A673 (cell line): ENCODE results near the gene GPI. TPM values are rescaled to one million over a fixed set of nuclear protein-coding genes. Genes with fewer than 3 reads are reported as not detected.
A peak's percentile ranks its signal among the peaks of the same experiment; 100 is the strongest.

Experiments used
- BruUV-seq: library from RNA; stranded (reverse); fragments of 400-500 nt; replicated peaks from 2 replicates; lab custom pipeline; 2021; lab: Mats Ljungman, UMichigan
- CTCF ChIA-PET: fragments of 300-600 bp; sonication (Branson Sonifier 250); formaldehyde crosslinking; loops from one replicate; lab custom pipeline; 2022; ENCODE audit warnings: antibody characterized with exemption; lab: Charles Lee
- POLR2A ChIA-PET: fragments of 300-600 bp; sonication (Branson Sonifier 250); formaldehyde crosslinking; loops from one replicate; lab custom pipeline; 2022; ENCODE audit warnings: antibody characterized with exemption; ENCODE audit not compliant: low non-redundant PET; lab: Charles Lee
- DNase-seq: peaks from one replicate; pipeline ENCODE4 v3.0.0-alpha.2; 2015; ENCODE audit warnings: low spot score
- H3K27ac ChIP-seq: fragments of 200-600 bp; sonication (generic); 2 replicates; pipeline ENCODE4 v1.5.1; 2016; ENCODE audit warnings: mixed run types, low read depth, mild to moderate bottlenecking, mixed read lengths, antibody characterized with exemption, low read length; ENCODE audit not compliant: poor library complexity, severe bottlenecking
- H3K27me3 ChIP-seq: fragments of 200-600 bp; sonication (generic); replicated peaks from 2 replicates; pipeline ENCODE4 v1.6.1; 2017; ENCODE audit warnings: mixed run types, low read depth, mild to moderate bottlenecking, mixed read lengths, antibody characterized with exemption, low read length; ENCODE audit not compliant: insufficient read depth, poor library complexity
- H3K36me3 ChIP-seq: fragments of 200-600 bp; sonication (generic); 2 replicates; pipeline ENCODE4 v1.6.1; 2016; ENCODE audit warnings: mixed run types, mild to moderate bottlenecking, mixed read lengths, antibody characterized with exemption, low read length; ENCODE audit not compliant: insufficient read depth, poor library complexity, severe bottlenecking
- H3K4me1 ChIP-seq: fragments of 200-600 bp; sonication (generic); 2 replicates; pipeline ENCODE4 v1.6.1; 2017; ENCODE audit warnings: mixed run types, mild to moderate bottlenecking, mixed read lengths, antibody characterized with exemption, low read length; ENCODE audit not compliant: insufficient read depth, poor library complexity, severe bottlenecking
- H3K4me3 ChIP-seq: fragments of 200-600 bp; sonication (generic); 2 replicates; pipeline ENCODE4 v1.5.1; 2016; ENCODE audit warnings: low read depth, mixed run types, mild to moderate bottlenecking, mixed read lengths, low read length; ENCODE audit not compliant: poor library complexity, severe bottlenecking
- H3K9me3 ChIP-seq: fragments of 200-600 bp; sonication (generic); 2 replicates; pipeline ENCODE4 v1.6.1; 2016; ENCODE audit warnings: mixed run types, low read depth, mild to moderate bottlenecking, mixed read lengths, antibody characterized with exemption, low read length; ENCODE audit not compliant: poor library complexity, severe bottlenecking
- CTCF ChIP-seq: fragments of 300-800, 200-600 bp; sonication (generic); conservative IDR thresholded peaks from 2 replicates; pipeline ENCODE4 v1.5.1; 2017; ENCODE audit warnings: low read depth, mild to moderate bottlenecking, antibody characterized with exemption, low read length, moderate library complexity, mixed read lengths
- EZH2 ChIP-seq: fragments of 200-600 bp; sonication (generic); IDR thresholded peaks from 2 replicates; pipeline ENCODE4 v1.6.1; 2017; ENCODE audit warnings: borderline replicate concordance, low read depth, mild to moderate bottlenecking, mixed read lengths, antibody characterized with exemption, low read length; ENCODE audit not compliant: poor library complexity, severe bottlenecking
- intact Hi-C: fragments of 100-400 bp; cut with micrococcal nuclease; formaldehyde crosslinking; loops from one replicate; pipeline ENCODE4 v1.10.0; 2022; ENCODE audit not compliant: unreplicated experiment
- total RNA-seq: library from RNA; stranded (reverse); gene quantifications from 2 replicates; pipeline ENCODE4 v1.2.3, GENCODE V29; 2021

GPI gene
- total RNA-seq, 1 experiment from 2014 or later = 439 TPM

- ChIA-PET POLR2A (no interaction called here), CTCF (interaction anchor here (0.5 kb wide), 1 partner anchor 163 kb away, joined by 3 read pairs; no protein-coding TSS in a partner anchor)
- intact Hi-C loops = no loop called here
- TF ChIP-seq EZH2 (no peak), CTCF (no peak)
- H3K9me3 ChIP-seq = no peaks in the 10 kb centered on the region
- no peak overlapping the region for H3K27ac ChIP-seq
- H3K4me3 ChIP-seq = no peak overlapping the region
- BruUV-seq = no TSS peak
- H3K27me3 ChIP-seq = no peaks in the 10 kb centered on the region
- peaks cover 4% of the 10 kb centered on the region for H3K36me3 ChIP-seq
- no peaks in the 10 kb centered on the region for H3K4me1 ChIP-seq
- DNase-seq = no peak
Measured at GRCh38 chr19:34350161-34350561, 14.8 kb upstream of the GPI start.

- intact Hi-C loops = no loop called here
- H3K36me3 ChIP-seq = peaks cover 4% of the 10 kb centered on the region
- ChIA-PET POLR2A (no interaction called here), CTCF (no interaction called here)
- BruUV-seq = no TSS peak
- H3K4me3 ChIP-seq = no peak overlapping the region
- no peak overlapping the region for H3K27ac ChIP-seq
- no peaks in the 10 kb centered on the region for H3K4me1 ChIP-seq
- no peaks in the 10 kb centered on the region for H3K9me3 ChIP-seq
- TF ChIP-seq CTCF (no peak), EZH2 (no peak)
- H3K27me3 ChIP-seq = no peaks in the 10 kb centered on the region
- DNase-seq = no peak
Measured at GRCh38 chr19:34351382-34351826, 13.6 kb upstream of the GPI start.

GRCh38 chr19:34353546-34353945, 11.4 kb upstream of the GPI start:
- Histone ChIP-seq H3K4me1 (peaks cover 4% of the 10 kb centered on the region), H3K27me3 (no peaks in the 10 kb centered on the region), H3K27ac (no peak overlapping the region), H3K4me3 (no peak overlapping the region), H3K36me3 (peaks cover 4% of the 10 kb centered on the region), H3K9me3 (no peaks in the 10 kb centered on the region)
- no peak for TF ChIP-seq EZH2
- TF ChIP-seq CTCF = no peak
- BruUV-seq = TSS peak; percentile 23
- ChIA-PET POLR2A (no interaction called here), CTCF (no interaction called here)
- intact Hi-C loops = no loop called here
- no peak for DNase-seq
